GM19099 (cell line): Measurements from ENCODE around the gene FASN.
A peak's percentile ranks its signal among the peaks of the same experiment; 100 is the strongest.

ENCODE experiments used
- POLR2A ChIP-seq: IDR thresholded peaks from 3 replicates; pipeline ENCODE4 v1.6.1; 2011; ENCODE audit warnings: low read depth; ENCODE audit not compliant: insufficient read length; ENCODE audit errors: extremely low read depth

The FASN gene

DNA sequence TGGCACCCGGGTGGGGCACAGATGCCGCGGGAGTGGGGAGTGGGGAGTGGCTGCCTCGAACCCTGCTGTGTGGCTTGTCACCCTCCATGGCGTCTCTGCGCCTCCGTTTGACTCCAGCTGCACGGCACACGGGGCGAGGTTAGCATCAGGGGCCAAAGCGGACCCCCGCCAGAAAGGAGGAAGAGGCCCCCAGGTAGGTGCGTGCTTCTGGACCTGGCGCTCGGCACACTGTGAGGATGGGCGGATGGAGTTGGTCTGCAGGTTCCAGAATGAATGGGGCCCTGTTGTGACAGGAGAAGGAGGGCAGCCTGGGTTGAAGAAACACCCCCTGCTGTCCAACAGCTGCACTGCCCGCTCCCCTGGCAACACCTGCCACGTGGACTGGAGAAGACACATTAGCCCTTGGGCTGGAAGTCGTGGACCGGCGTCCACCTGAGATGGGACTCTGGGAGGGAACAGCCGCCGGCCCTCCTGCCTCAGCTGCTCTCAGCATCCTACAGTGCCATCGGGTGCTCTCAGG lies 9.4 kb upstream of the FASN start:
- TF ChIP-seq POLR2A: no peak

DNA sequence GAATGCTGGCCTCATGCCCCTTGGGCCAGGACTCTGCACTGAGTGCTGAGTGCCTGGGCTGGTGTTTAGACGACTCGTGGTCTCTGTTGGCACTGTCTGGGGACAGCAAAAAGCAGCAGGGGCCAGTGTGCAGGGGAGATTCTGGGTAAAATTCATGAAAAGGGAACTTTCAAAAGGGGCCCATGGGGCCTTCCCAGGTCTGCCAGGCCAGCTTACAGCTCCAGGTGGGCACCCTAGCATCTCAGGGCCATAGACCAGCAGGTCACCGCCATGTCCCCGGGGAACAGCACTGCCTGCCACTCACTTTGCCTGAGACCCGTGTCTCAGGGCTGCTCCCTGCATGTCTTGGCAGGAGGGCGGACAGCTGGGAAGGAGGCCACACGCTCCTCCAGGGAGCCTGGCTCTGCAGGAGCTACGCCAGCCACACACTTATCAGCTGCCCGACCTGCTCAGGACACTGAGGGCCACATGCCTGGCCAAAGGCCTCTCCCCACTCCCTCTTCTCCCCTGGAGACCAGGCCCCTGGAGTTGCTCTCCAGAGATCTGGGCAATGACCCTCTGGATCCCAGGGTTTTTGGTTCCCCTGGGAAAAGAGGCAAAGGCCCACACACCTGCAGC lies 8.8 kb upstream of the FASN start:
- no peak for TF ChIP-seq POLR2A

DNA sequence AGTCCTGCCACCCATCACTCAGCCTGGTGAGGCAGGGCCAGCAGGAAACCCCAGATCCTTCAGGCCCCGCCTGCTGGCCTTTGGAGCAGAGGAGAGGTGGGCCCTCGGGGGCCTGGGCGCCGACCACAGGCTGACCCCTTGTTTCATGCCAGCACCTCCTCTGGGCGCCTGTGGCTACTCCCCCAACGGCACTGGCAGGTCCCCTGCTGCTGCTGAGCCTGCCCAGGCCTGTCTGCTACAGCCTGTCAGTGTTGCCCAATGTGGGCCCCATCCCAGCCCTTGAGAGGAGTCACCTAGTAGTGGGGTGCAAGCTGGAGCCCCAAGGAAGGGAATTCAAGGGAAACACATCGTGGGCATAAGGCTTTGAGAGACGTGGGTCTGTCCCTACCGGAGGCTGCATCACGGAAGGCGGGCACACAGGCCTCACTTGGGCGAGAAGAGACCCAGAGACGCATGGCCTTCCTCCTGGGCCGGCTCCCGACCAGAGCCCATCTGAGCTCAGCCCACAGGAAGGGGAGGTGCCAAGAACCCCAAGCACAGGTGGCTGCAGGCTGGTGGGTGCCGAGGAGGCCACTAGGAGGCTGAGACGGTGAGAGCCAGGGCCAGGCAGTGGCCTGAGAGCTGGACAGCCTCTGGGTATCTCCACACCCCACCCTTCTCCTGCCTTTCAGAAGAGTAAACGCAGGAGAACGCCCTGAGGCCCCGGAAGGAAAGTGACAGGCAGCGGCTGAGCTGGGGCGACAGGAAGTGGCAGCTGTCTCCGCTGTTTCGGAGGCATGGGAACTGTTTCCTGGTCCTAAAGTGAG lies 8.0 kb upstream of the FASN start:
- peak; percentile 86 for TF ChIP-seq POLR2A

DNA sequence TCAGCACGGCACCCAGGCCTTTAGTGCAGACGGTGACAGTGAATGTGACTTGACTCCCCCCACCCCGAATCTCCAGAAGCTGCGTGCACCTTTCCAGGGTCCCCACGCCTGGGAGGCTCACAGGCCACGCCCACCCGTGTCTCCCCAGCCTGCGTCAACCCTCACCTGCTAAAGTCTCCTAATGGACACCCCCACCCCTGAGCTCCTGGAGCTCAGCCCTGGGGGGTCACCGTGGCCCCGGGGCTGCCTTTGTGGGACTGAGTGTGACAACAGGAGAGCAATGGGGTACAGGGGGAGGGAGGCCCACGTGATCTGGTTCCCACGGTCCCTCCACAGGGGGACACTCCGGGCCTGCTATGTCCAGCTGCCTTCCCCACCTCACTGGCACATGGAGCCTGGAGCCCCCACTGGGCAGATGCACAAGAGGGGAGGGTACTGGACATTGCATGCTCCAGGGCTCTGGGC lies 7.4 kb upstream of the FASN start:
- no peak for TF ChIP-seq POLR2A

DNA sequence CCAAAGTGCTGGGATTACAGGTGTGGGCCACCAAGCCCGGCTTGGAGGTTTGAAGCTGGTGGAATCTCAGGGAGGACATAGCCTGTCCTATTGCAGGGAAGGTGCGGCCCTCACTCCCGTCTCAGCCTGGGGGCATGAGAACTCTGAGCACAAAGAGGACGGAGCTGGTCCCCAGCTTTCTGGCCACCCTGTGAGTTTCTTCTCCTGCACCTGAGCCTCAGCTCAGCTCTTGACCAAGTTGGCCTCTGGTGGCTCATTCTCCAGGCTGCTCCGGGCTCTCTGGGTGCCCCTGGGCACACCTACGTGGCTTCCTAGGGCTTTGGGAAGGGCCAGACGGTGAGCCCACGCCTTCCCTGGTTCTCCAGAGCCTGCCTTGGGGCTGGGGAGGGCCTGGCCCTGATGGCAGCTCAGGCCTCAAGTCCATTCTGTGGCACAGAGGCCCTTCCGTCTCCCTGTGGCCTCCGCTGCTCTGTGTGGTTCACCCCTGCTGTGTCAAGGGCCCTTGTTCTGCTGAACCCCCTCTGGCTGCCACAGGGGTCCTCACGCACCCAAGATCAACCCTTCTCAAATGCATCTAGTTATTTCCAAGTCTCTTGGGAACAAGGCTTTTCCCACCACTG lies 6.9 kb upstream of the FASN start:
- TF ChIP-seq POLR2A: no peak

DNA sequence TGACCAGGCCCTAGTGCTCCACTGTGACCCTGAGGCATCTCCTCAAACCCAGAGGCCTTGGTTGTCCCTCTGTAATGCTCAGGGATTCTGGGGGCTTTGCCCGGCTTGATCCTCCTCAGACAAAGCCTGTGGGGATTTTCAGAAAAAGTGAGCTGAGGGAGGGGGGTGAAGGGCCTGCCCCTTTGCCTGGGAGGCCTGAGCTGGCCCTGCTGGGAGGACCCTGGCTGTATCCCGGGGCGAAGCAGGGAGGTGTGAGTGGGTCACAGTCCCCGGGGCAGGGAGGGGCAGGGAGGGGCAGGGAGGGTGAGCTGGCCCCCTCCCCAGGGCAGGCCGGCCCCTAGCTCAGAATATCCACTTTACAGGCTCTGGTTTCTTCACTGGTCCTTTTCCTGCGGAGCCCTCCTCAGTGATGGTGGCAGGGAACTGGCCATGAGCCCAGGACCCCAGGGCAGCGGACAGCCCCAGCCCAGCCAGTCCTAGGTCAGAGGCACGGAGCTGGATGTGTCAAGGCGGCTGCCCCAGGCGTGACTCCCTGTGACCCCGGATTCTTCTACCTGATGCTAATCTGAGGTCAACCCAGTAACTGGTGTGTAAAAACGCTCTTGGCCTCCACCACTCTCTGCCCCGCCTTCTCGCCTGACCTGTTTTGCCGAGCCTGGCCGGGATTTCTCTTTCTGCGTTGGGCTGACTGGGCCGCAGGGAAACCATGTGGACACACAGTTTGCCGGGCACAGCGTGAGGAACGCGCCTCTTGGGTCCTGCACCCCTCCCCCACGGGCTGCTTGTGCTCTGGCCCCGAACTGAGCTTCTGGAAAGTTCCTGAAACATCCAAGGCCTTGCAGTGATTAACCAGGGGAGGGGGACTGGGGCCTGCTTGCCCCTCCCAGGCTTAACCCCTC lies 5.8 kb upstream of the FASN start:
- no peak for TF ChIP-seq POLR2A

DNA sequence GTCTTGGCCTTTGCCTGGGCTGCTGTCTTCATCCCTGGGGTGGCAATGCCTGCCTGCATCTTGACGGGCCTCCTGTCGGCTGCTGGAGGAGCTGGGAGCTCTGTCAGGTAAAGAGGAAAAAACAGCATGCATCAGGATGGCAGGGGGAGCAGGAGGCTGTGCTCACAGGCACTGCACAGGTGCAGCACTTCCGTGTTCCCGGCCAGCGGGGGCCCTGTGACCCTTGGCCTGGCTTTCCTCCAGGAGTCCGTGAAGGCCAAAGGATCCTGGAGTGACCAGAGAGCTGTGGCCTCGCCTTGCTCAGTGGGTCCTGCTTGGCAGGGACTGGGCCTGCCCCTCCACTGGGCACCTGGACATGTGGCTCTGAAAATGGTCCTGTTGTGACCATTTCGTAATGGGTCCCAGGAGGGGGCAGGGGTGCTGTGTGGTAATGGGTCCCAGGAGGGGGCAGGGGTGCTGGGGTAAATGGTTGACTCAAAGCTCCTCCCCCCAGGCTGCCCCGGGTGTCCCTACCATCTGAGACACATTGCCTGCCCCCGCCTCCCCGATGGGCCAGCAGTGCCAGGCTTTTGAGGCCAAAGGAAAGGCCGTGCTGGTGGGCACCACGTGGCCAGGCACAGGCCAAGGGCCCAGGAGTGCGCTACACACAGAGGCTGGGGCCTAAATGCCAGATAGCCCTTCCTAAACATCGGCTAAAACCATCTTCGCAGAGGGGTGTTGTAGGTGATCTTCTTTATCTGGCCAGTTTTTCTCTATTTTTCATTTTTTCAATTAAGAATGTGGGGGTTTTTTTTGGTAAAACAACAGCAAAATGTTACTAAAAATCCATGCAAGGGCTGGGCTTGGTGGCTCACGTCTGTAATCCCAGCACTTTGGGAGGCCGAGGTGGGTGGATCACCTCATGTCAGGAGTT lies 4.0 kb upstream of the FASN start:
- TF ChIP-seq POLR2A: no peak

DNA sequence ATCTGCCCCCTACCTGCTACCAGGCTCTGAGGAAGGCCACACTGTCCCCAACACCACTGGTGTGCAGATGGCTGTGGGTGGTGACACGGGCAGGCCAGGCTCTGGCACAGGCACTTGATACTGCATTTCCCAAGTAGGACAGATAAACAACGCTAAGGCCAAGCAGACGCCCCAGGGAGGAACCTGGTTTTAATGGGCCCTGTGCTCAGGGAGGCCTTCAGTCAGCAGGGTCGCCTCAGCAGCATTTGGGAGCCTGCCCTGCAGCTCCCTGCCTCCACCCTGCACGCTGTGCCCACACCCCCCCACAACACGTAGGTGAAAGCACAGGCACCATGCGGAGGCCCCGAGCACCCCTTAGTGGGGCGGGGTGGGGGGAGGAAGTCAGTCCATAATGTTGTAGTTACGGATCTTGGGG lies 3.3 kb upstream of the FASN start:
- no peak for TF ChIP-seq POLR2A

DNA sequence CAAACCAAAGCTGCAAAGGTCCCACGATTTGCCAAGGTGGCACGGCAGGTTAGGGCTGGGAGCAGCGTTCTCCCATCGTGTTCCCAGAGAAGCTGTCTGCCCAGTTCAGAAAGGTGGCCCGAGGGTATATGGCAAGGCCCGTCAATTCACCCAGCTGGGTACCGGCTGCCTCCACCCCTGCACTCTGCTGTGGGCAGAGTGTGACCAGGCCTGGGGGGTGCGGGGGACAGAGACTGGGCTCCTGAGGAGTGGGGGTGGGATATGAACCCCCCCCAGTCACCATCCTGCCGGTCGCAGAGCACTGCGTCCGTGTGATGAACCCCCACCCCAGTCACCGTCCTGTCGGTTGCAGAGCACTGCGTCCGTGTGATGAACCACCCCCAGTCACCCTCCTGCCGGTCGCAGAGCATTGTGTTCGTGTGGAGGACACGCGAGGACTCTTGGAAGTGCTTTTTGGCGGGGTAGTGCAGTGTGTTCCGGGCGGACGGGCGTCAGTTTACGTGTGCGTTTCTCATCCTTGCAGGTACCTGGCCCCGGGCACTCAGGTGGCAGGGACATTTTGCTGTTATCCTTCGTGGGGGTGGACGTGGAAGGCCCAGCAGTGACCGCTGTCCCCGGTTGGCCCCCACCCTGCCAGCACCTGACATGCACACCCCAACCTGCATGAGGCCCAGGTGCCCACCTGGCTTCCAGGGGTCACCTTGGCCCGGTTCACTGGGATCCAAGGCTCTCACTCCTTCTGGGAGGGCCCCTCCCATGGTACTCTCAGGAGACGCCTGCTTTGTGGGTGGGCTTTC lies 2.7 kb upstream of the FASN start:
- no peak for TF ChIP-seq POLR2A

DNA sequence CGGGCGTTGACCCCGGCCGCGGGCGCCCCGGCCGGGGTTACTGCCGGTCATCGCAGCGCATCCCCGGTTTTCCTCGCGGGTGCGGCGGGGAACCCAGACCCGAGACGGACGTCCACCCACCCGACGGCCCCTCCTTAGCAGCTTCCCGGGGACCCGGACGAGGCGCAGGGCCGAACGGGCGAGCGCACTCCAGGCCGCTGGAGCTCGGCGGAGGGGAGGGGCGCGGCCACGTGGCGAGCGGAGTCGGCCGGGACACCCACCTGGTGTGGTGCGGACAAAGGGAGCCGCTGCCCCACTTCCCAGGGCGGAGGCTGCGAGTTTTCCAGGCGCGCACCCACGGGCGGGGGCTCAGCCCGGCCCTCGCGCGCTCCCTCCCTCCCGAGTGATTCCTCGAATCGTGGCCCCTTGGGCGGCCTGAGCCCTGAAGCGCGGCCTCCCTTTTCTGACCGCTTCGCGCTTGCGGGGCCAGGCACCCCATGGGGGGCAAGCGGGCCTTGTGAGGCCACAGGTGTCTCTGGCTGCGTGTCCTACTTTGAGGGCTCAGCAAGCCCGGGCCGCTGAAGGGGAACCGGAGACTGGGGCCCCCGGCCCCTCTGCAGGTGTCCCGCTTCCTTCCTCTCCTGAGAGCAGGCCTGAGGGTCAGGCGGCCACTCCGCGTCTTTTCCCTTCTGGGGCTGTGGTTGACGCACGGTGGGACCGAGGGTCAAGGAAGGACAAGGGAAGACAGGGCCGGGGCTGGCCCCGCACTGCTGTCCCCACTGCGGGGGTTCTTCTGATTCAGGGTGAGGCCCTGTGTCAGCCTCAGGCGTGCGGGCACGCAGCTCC lies 1.1 kb upstream of the FASN start:
- TF ChIP-seq POLR2A: peak; percentile 8

DNA sequence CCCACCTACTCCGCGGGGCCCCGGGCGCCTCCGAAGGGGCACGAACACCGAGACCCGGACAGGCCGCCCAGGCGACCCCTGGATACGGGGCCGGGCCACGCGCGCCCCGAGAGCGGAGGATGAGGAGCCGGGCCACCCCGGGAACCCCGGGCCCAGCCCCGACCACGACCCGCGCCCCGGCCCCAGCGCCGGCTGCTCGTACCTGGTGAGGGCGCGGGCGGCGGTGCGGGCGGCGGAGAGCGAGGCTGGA lies 192 bp downstream of the FASN start:
- no peak for TF ChIP-seq POLR2A

DNA sequence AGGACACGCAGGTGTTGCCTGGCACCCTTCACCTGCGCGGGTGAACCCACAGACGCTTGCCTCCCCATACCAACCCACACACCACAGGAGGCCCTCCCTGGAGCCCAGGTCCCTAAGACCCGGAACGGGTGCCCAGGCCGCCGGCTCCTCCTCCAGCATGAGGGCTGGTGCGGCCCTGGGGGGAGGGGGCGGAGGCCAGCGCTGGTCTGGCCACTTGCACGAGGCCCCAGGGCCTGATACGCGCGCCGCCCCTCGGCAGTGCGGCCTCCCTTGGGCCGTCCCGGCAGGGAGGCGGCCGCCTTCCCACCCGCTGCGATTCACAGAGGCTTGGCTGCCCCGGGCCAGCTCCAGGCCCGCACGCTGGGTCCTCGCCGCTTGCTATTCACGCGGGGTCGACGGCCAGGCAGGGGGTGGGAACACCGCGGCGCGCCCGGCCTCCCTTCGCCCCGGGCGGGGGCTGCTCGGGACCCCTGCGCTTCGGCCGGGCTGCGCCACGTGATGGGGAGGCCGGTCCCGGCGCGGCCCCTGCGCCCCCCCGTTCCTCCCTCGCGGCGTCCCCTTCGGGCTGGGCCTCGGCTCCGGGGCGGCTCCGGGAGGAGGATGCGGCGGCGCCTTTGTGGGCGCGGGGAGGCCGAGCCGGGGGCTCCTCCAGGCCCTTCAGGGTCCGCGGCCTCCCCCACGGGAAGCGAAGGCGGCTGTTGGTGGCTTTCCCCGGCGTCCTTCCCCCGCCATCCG lies 685 bp downstream of the FASN start:
- peak; percentile 18 for TF ChIP-seq POLR2A
